Panc1 (cell line): ENCODE results near the gene UNCX. TPM values are rescaled to one million over a fixed set of nuclear protein-coding genes. Genes with fewer than 3 reads are reported as not detected.

Experiments used
- ATAC-seq: fragments of 200-7000 bp; cut with Tn5 transposase; 2 replicates; pipeline ENCODE4 v1.9.1; 2020; ENCODE audit warnings: mild to moderate bottlenecking, moderate library complexity
- BruUV-seq: library from RNA; stranded (reverse); fragments of 400-500 nt; replicated peaks from 2 replicates; lab custom pipeline; 2021; lab: Mats Ljungman, UMichigan
- CTCF ChIA-PET: fragments of 300-600 bp; sonication (Branson Sonifier 250); formaldehyde crosslinking; loops from one replicate; lab custom pipeline; 2022; ENCODE audit warnings: antibody characterized with exemption; lab: Charles Lee
- POLR2A ChIA-PET: fragments of 300-600 bp; sonication (Branson Sonifier 250); formaldehyde crosslinking; loops from one replicate; lab custom pipeline; 2022; ENCODE audit warnings: antibody characterized with exemption; lab: Charles Lee
- DNase-seq: peaks from one replicate; pipeline ENCODE4 v3.0.0-alpha.2; 2010; ENCODE audit warnings: low read depth, low spot score
- H3K27ac ChIP-seq: 2 replicates; pipeline ENCODE4 v1.5.1; 2011; ENCODE audit warnings: mild to moderate bottlenecking, low read length, inconsistent platforms
- H3K27me3 ChIP-seq: fragments of 200-500 bp; sonication (Bioruptor generic); 2 replicates; pipeline ENCODE4 v1.6.0; 2014; ENCODE audit warnings: low read length, inconsistent platforms; ENCODE audit not compliant: control insufficient read depth, insufficient read depth
- H3K36me3 ChIP-seq: fragments of 200-500 bp; sonication (Bioruptor generic); 2 replicates; pipeline ENCODE4 v1.5.1; 2014; ENCODE audit warnings: inconsistent platforms, mild to moderate bottlenecking, low read length, moderate library complexity; ENCODE audit not compliant: control insufficient read depth, insufficient read depth
- H3K4me1 ChIP-seq: 2 replicates; pipeline ENCODE4 v1.5.1; 2011; ENCODE audit warnings: inconsistent platforms, mild to moderate bottlenecking, low read length, moderate library complexity; ENCODE audit not compliant: control insufficient read depth, insufficient read depth
- H3K4me3 ChIP-seq, 2 experiments: 2 replicates each; pipeline ENCODE4 v1.5.1; 2011 to 2012; ENCODE audit warnings: low read depth in 2 of 2, low read length in 2 of 2, mild to moderate bottlenecking in 2 of 2, inconsistent platforms in 1 of 2, moderate library complexity in 1 of 2
- H3K9me3 ChIP-seq: fragments of 200-500 bp; sonication (Bioruptor generic); 2 replicates; pipeline ENCODE4 v1.5.1; 2014; ENCODE audit warnings: low read depth, mild to moderate bottlenecking, inconsistent platforms, low read length, moderate library complexity; ENCODE audit not compliant: control insufficient read depth, insufficient read depth
- CTCF ChIP-seq: fragments of 450-650 bp; IDR thresholded peaks from 2 replicates; pipeline ENCODE4 v1.5.1; 2017; ENCODE audit warnings: mild to moderate bottlenecking
- POLR2AphosphoS5 ChIP-seq: IDR thresholded peaks from 2 replicates; pipeline ENCODE4 v1.6.1; 2012; ENCODE audit warnings: mild to moderate bottlenecking, low read depth, low read length, moderate library complexity
- REST ChIP-seq, 2 experiments: IDR thresholded peaks; 2 replicates each; pipeline ENCODE4 v1.6.1; 2011 to 2012; ENCODE audit warnings: low read depth in 2 of 2, control low read depth in 1 of 2, low read length in 1 of 2, mild to moderate bottlenecking in 1 of 2, moderate library complexity in 1 of 2; ENCODE audit not compliant: insufficient read depth in 1 of 2
- SIN3A ChIP-seq: IDR thresholded peaks from 2 replicates; pipeline ENCODE4 v1.6.1; 2012; ENCODE audit warnings: low read depth, mild to moderate bottlenecking, low read length, moderate library complexity, borderline replicate concordance; ENCODE audit not compliant: insufficient read depth
- TCF7L2 ChIP-seq: IDR thresholded peaks from 2 replicates; pipeline ENCODE4 v1.6.1; 2011; ENCODE audit warnings: mild to moderate bottlenecking, low read depth, low read length, inconsistent platforms
- in situ Hi-C: cut with HindIII; loops from 2 replicates; pipeline ENCODE4 v1.10.0; 2016; ENCODE audit warnings: low sequenced_read_pairs, low pct_unique_long_range_greater_than_20kb
- intact Hi-C: fragments of 100-400 bp; cut with micrococcal nuclease; formaldehyde crosslinking; loops from one replicate; pipeline ENCODE4 v1.10.0; 2022; ENCODE audit not compliant: unreplicated experiment
- total RNA-seq: library from RNA; stranded (reverse); gene quantifications from one replicate; pipeline ENCODE4 v1.2.1, GENCODE V29; 2021; ENCODE audit not compliant: unreplicated experiment

The UNCX gene
- total RNA-seq, 1 experiment from 2014 or later = not detected

- H3K36me3 ChIP-seq = no peaks in the 10 kb centered on the region
- in situ Hi-C loops = no loop called here
- TF ChIP-seq REST (IDR thresholded peaks at IDR 0.05; ENCODE audit: insufficient read depth in 1 of 2, low read depth in 2 of 2, low read length in 1 of 2) (no peak), SIN3A (no peak), CTCF (no peak), TCF7L2 (no peak), POLR2AphosphoS5 (no peak)
- H3K27ac ChIP-seq = no peak overlapping the region
- ATAC-seq = no peak
- DNase-seq = no peak
- BruUV-seq = no TSS peak
- intact Hi-C loops = no loop called here
- no peaks in the 10 kb centered on the region for H3K4me1 ChIP-seq
- no peaks in the 10 kb centered on the region for H3K9me3 ChIP-seq
- CTCF ChIA-PET = no interaction called here
- no peaks in the 10 kb centered on the region for H3K27me3 ChIP-seq
- no peak overlapping the region for H3K4me3 ChIP-seq
- POLR2A ChIA-PET = no interaction called here
Observed at GRCh38 chr7:1283337-1283736, 50.7 kb downstream of the UNCX start.

- CTCF ChIA-PET = no interaction called here
- in situ Hi-C loops = no loop called here
- intact Hi-C loops = no loop called here
Observed at GRCh38 chr7:1283941-1284742, 51.5 kb downstream of the UNCX start.

More at GRCh38 chr7:1283941-1284742, 51.5 kb downstream of the UNCX start:
- Histone ChIP-seq H3K4me3 (no peak overlapping the region), H3K4me1 (no peaks in the 10 kb centered on the region), H3K27me3 (no peaks in the 10 kb centered on the region), H3K36me3 (no peaks in the 10 kb centered on the region), H3K27ac (no peak overlapping the region), H3K9me3 (no peaks in the 10 kb centered on the region)
- TF ChIP-seq SIN3A (no peak), TCF7L2 (no peak), CTCF (no peak), POLR2AphosphoS5 (no peak), REST (IDR thresholded peaks at IDR 0.05; ENCODE audit: insufficient read depth in 1 of 2, low read depth in 2 of 2, low read length in 1 of 2) (no peak)
- BruUV-seq = no TSS peak
- no peak for DNase-seq
- POLR2A ChIA-PET = no interaction called here
- ATAC-seq = no peak
